RWPE1 (cell line): Measurements from ENCODE around the gene SOX12.
A peak's percentile ranks its signal among the peaks of the same experiment; 100 is the strongest.

ENCODE experiments used
- CTCF ChIA-PET: fragments of 350-600 bp; sonication (Branson Sonifier 250); formaldehyde crosslinking; extraction: SDS; loops from one replicate; lab custom pipeline; 2021; lab: Yijun Ruan, JAX
- POLR2A ChIA-PET: fragments of 400-600 bp; formaldehyde crosslinking; extraction: SDS; loops from one replicate; lab custom pipeline; 2020; ENCODE audit warnings: antibody characterized with exemption; ENCODE audit not compliant: low non-redundant PET; lab: Yijun Ruan, JAX
- DNase-seq: peaks from one replicate; pipeline ENCODE4 v3.0.0; 2012; ENCODE audit warnings: low spot score
- H3K27ac ChIP-seq: fragments of 450-650 bp; 2 replicates; pipeline ENCODE4 v1.5.1; 2017
- TF ChIP-seq, protein P1 (sequence below): fragments of 450-650 bp; conservative IDR thresholded peaks from 2 replicates; pipeline ENCODE4 v1.5.1; 2017; ENCODE audit warnings: low read depth, mild to moderate bottlenecking

SOX12 gene

GRCh38 chr20:300345-300990 lies 24.9 kb upstream of the SOX12 start:
- CTCF ChIA-PET, result interaction anchor here (0.7 kb wide), 3 partner anchors 30 to 160 kb away, joined by 3 to 5 read pairs (median 5); no protein-coding TSS in a partner anchor

DNA sequence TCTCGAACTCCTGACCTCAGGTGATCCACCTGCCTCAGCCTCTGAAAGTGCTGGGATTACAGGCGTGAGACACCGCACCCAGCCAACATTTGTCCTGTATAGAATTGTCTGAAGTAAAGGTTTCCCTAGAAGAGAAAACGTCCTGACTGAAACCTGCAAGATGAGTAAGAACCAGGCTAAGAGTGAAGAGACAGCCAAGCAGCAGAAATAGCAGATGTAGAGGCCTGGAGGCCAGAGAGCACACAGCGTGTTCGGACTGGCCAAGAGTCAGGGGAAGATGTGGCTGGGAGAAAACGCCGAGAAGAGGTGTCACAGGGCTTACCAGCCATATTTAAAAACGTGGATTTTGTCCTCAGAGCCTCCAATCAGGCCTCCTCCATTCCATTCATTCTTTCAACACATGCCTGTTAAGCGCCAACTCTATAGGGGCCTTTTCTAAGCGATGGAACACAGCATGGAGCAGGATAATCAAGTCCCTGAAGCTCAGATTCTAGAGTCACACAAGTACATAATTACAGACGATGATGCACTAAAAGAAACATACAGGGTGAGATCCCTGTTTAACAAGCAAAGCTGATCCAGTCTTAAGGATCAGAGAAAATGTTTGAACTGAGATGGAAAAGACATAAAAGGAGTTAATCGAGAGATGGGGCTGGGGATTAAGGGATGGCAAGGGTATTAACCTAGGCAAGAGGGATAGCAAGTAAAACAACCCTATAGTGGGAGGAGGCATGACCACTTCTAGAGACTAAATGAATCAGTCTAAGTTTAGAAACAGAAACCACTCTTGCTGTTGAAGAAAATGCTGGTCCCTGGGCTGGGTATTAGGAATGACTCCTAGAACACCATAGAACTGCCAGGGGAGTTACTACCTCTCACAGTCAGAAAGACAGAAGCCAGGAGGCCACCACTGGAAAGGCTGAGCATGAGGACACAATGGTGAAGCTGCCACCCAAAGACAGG lies 23.2 kb upstream of the SOX12 start:
- TF ChIP-seq, protein P1, sequence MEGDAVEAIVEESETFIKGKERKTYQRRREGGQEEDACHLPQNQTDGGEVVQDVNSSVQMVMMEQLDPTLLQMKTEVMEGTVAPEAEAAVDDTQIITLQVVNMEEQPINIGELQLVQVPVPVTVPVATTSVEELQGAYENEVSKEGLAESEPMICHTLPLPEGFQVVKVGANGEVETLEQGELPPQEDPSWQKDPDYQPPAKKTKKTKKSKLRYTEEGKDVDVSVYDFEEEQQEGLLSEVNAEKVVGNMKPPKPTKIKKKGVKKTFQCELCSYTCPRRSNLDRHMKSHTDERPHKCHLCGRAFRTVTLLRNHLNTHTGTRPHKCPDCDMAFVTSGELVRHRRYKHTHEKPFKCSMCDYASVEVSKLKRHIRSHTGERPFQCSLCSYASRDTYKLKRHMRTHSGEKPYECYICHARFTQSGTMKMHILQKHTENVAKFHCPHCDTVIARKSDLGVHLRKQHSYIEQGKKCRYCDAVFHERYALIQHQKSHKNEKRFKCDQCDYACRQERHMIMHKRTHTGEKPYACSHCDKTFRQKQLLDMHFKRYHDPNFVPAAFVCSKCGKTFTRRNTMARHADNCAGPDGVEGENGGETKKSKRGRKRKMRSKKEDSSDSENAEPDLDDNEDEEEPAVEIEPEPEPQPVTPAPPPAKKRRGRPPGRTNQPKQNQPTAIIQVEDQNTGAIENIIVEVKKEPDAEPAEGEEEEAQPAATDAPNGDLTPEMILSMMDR, result no peak
- CTCF ChIA-PET, result interaction anchor here (1.3 kb wide), 1 partner anchor 28 kb away, joined by 4 read pairs; no protein-coding TSS in a partner anchor
- POLR2A ChIA-PET, result no interaction called here
- peak overlapping the region; percentile 75 for H3K27ac ChIP-seq
- DNase-seq, result no peak

More at GRCh38 chr20:300345-300990, 24.9 kb upstream of the SOX12 start:
- POLR2A ChIA-PET, result interaction anchor here (1.5 kb wide), 1 partner anchor 24 kb away, joined by 3 read pairs; no protein-coding TSS in a partner anchor
- H3K27ac ChIP-seq, result peak overlapping the region; percentile 75
- no peak for DNase-seq
- TF ChIP-seq, protein P1, result no peak

DNA sequence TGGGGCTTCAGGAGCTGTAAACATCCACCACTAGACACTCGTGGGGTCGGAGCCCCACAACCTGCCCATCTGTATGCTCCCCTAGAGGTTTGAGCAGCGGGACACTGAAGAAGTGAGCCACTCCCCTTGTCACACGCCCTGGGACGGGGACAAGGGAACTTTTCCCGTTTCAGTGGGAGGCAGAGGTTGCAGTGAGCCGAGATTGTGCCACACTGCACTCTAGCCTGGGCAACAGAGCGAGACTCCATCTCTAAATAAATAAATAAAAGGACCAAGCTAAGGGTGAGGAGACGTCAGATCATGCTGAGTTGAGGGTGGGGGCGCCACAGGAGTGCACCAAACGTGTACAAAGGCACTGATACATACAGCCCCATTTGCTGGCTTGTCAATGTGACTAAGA lies 19.6 kb upstream of the SOX12 start:
- ChIA-PET CTCF (no interaction called here), POLR2A (no interaction called here)
- TF ChIP-seq, protein P1, result no peak
- DNase-seq, result no peak
- no peak overlapping the region for H3K27ac ChIP-seq

DNA sequence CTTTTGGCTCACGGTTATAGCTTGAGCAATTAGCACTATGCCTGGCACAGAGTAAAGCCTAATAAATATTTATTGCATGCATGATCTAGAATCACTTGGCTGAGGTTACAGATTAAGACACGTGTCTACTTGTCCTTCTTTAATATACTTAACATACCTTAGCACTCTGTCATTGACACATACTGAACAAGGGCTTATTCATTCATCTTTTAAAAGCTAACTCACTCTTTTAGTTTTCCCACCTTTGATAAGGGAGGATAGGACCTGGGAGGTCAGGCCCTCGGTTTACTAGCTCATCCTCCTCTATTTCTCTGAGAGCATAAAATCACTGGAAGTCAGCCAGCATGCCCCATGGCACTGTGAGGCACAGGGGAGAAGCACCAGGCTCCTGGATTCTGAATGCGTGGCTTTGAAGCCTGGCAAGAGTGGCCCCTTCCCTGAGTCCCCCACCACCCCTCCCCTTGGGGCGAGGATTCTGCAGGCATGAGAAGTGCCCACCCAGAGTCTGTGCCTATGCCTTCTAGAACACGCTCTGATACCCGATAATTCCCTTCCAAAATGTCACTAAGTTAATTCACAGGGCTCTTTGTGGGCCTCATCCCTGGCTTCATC lies 16.8 kb upstream of the SOX12 start:
- TF ChIP-seq, protein P1, result no peak
- CTCF ChIA-PET, result interaction anchor here (1.0 kb wide), 1 partner anchor 9 kb away, joined by 3 read pairs; no protein-coding TSS in a partner anchor
- H3K27ac ChIP-seq, result peak overlapping the region; percentile 97
- peak; percentile 87 for DNase-seq
- POLR2A ChIA-PET, result interaction anchor here (0.6 kb wide), 1 partner anchor 21 kb away, joined by 3 read pairs; no protein-coding TSS in a partner anchor

GRCh38 chr20:309306-309840 lies 16.0 kb upstream of the SOX12 start:
- TF ChIP-seq, protein P1, result no peak
- ChIA-PET POLR2A (interaction anchor here (0.6 kb wide), 1 partner anchor 20 kb away, joined by 3 read pairs; no protein-coding TSS in a partner anchor), CTCF (interaction anchor here (1.0 kb wide), 1 partner anchor 10 kb away, joined by 3 read pairs; no protein-coding TSS in a partner anchor)
- H3K27ac ChIP-seq, result peak overlapping the region; percentile 97
- DNase-seq, result no peak
